Activated CD4-positive, CD25-positive, alpha-beta regulatory T cell treated with anti-CD3 and anti-CD28 coated beads, Interleukin-2, amount 50 U/mL, for 72 hours (primary cell): ENCODE results near the gene TMEM121.

Experiments
- DNase-seq: peaks from one replicate; pipeline ENCODE4 v3.0.0; 2021

The TMEM121 gene

GRCh38 chr14:105525861-105526775 is at the start of gene TMEM121:
TMEM121 (plus strand) TSS chr14:105526583; CDS start chr14:105528835, 2,252 bp downstream.
- DNase-seq: peak; percentile 42

GRCh38 chr14:105476831-105477659 is 49.3 kb upstream of the TMEM121 start:
- DNase-seq: no peak

- DNase-seq: no peak
Observed at GRCh38 chr14:105477660-105478397, 48.6 kb upstream of the TMEM121 start.

GRCh38 chr14:105478398-105479251 is 47.8 kb upstream of the TMEM121 start:
- DNase-seq: no peak

- DNase-seq: no peak
Observed at GRCh38 chr14:105479431-105480158, 46.8 kb upstream of the TMEM121 start.

GRCh38 chr14:105480199-105480746 is 46.1 kb upstream of the TMEM121 start:
- no peak for DNase-seq

GRCh38 chr14:105480807-105481801 is 45.3 kb upstream of the TMEM121 start:
- peak; percentile 94 for DNase-seq

GRCh38 chr14:105481886-105482457 is 44.4 kb upstream of the TMEM121 start:
- DNase-seq: peak; percentile 77

- no peak for DNase-seq
Observed at GRCh38 chr14:105482486-105483110, 43.8 kb upstream of the TMEM121 start.

GRCh38 chr14:105483300-105484068 is 42.9 kb upstream of the TMEM121 start:
- no peak for DNase-seq

- DNase-seq: no peak
Observed at GRCh38 chr14:105484069-105484996, 42.0 kb upstream of the TMEM121 start.

GRCh38 chr14:105484997-105485393 is 41.4 kb upstream of the TMEM121 start:
- DNase-seq: no peak

GRCh38 chr14:105485739-105486162 is 40.6 kb upstream of the TMEM121 start:
- DNase-seq: no peak

GRCh38 chr14:105486163-105486973 is 40.0 kb upstream of the TMEM121 start, which contains the start of gene CRIP1:
CRIP1 (plus strand) TSS chr14:105486886; CDS start chr14:105487260, 374 bp downstream.
- DNase-seq: no peak

GRCh38 chr14:105486974-105487448 is 39.4 kb upstream of the TMEM121 start:
- peak; percentile 67 for DNase-seq
